ENCODE results near the gene CDK1. TPM values are rescaled to one million over a fixed set of nuclear protein-coding genes. Genes with fewer than 3 reads are reported as not detected.

Gene CDK1
- total and polyA plus RNA-seq, 10 of the 15 experiments (the other 5 are each of a cell fraction or from before 2014, with no cell fraction given): 81.5 to 361 (median 133) TPM

GRCh38 chr10:60760711-60761210 lies 17.5 kb upstream of the CDK1 start:
- in situ Hi-C loops (cut with MboI): no loop called here
- Histone ChIP-seq H3K4me3 (no peak overlapping the region), H3K36me3 (ENCODE audit: control insufficient read depth in 2 of 2, insufficient read depth in 2 of 2, low read length in 1 of 2) (no peaks in the 10 kb centered on the region), H3K4me1 (ENCODE audit: control insufficient read depth, insufficient read depth, low read length) (no peaks in the 10 kb centered on the region), H3K9ac (ENCODE audit: control insufficient read depth, insufficient read depth, low read length) (no peak overlapping the region), H2AFZ (ENCODE audit: control insufficient read depth, low read depth, low read length) (no peak overlapping the region), H3K4me2 (ENCODE audit: control insufficient read depth, insufficient read depth) (no peak overlapping the region), H3K27ac (ENCODE audit: control insufficient read depth, insufficient read depth) (no peak overlapping the region), H3K9me3 (replicated peaks; ENCODE audit: control insufficient read depth, insufficient read depth, low read length) (no peaks in the 10 kb centered on the region), H3K79me2 (ENCODE audit: control insufficient read depth, insufficient read depth, low read length) (no peaks in the 10 kb centered on the region), H3K27me3 (replicated peaks in 1 of 2; ENCODE audit: control insufficient read depth in 2 of 2, insufficient read depth in 2 of 2, low read length in 1 of 2) (no peaks in the 10 kb centered on the region), H4K20me1 (ENCODE audit: control insufficient read depth, insufficient read depth) (no peaks in the 10 kb centered on the region)
- no TSS peak for BruUV-seq (replicated peaks)
- ATAC-seq (no peak), FAIRE-seq (no peak), DNase-seq (ENCODE audit: low read depth, low spot score) (no peak)
- RAD21 ChIA-PET (ENCODE audit: unreplicated experiment): no interaction called here
- no peak for TF ChIP-seq DPF2 (IDR thresholded peaks at IDR 0.05)
- no peak for TF ChIP-seq HCFC1 (IDR thresholded peaks at IDR 0.05; ENCODE audit: low read length)
- TF ChIP-seq POU2F2 (IDR thresholded peaks at IDR 0.05; ENCODE audit: borderline replicate concordance, low read depth, low read length): no peak
- TF ChIP-seq PML (IDR thresholded peaks at IDR 0.05; ENCODE audit: low read length): no peak
- TF ChIP-seq SMAD5 (IDR thresholded peaks at IDR 0.05; ENCODE audit: low read depth): no peak
- no peak for TF ChIP-seq CUX1 (IDR thresholded peaks at IDR 0.05; ENCODE audit: insufficient replicate concordance, low read depth, low read length)
- TF ChIP-seq CREB1 (IDR thresholded peaks at IDR 0.05; ENCODE audit: low read depth): no peak
- TF ChIP-seq MAX (IDR thresholded peaks at IDR 0.05; ENCODE audit: low read depth, low read length): no peak
- no peak for TF ChIP-seq KAT2A (conservative IDR thresholded peaks at IDR 0.05; ENCODE audit: control insufficient read depth, low read depth, low read length)
- TF ChIP-seq ZBED1 (IDR thresholded peaks at IDR 0.05; ENCODE audit: borderline replicate concordance): no peak
- no peak for TF ChIP-seq RAD21 (IDR thresholded peaks at IDR 0.05; ENCODE audit: insufficient read depth, low read depth, low read length)
- TF ChIP-seq CHD1 (IDR thresholded peaks at IDR 0.05; ENCODE audit: low read depth, low read length): no peak
- no peak for TF ChIP-seq KLF5 (IDR thresholded peaks at IDR 0.05; ENCODE audit: partially characterized antibody)
- TF ChIP-seq EED (IDR thresholded peaks at IDR 0.05; ENCODE audit: low read depth): no peak
- no peak for TF ChIP-seq JUND (IDR thresholded peaks at IDR 0.05; ENCODE audit: low read depth, low read length)
- intact Hi-C loops (cut with micrococcal nuclease; ENCODE audit: unreplicated experiment): no loop called here
- POLR2A ChIA-PET: no interaction called here
- SMC1A ChIA-PET (ENCODE audit: uncharacterized antibody, unreplicated experiment): interaction anchor here (1.0 kb wide), 1 partner anchor 8 kb away, joined by 3 read pairs; no protein-coding TSS in a partner anchor
- CTCF ChIA-PET: no interaction called here

Data from GM12878 (cell line).